ENCODE measurements around the gene MAST1.

DNA sequence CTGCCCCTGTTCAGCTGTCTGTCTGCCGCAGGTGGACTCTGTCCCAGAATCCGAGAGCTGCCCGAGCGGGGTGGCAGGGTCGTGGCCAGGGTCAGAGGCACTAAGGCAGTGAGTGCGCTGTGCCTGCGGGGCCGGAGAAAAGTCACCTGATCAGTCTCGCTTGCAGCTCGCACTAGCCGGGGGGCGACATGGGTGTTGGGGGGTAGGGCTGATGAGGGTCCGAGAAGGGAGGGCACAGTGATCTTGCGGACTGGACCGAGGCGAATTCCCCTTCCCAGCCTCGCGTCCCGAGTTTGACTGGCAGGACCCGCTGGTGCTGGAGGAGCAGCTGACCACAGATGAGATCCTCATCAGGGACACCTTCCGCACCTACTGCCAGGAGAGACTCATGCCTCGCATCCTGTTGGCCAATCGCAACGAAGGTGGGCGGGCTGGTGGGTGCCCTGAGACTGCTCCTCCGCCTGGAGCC lies 53.3 kb downstream of the MAST1 start:
- TF ChIP-seq, protein P1, sequence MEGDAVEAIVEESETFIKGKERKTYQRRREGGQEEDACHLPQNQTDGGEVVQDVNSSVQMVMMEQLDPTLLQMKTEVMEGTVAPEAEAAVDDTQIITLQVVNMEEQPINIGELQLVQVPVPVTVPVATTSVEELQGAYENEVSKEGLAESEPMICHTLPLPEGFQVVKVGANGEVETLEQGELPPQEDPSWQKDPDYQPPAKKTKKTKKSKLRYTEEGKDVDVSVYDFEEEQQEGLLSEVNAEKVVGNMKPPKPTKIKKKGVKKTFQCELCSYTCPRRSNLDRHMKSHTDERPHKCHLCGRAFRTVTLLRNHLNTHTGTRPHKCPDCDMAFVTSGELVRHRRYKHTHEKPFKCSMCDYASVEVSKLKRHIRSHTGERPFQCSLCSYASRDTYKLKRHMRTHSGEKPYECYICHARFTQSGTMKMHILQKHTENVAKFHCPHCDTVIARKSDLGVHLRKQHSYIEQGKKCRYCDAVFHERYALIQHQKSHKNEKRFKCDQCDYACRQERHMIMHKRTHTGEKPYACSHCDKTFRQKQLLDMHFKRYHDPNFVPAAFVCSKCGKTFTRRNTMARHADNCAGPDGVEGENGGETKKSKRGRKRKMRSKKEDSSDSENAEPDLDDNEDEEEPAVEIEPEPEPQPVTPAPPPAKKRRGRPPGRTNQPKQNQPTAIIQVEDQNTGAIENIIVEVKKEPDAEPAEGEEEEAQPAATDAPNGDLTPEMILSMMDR (IDR thresholded peaks at IDR 0.05), result no peak
- no peak for TF ChIP-seq POLR2AphosphoS5 (IDR thresholded peaks at IDR 0.05)
- TF ChIP-seq EP300 (IDR thresholded peaks at IDR 0.05), result no peak

Measured in upper lobe of left lung (tissue), 4 donors.